Measurements from ENCODE around the gene LRRC10B.
A peak's percentile ranks its signal among the peaks of the same experiment; 100 is the strongest.

GRCh38 chr11:61460986-61461385 lies 47.6 kb upstream of the LRRC10B start:
- TF ChIP-seq CTCF (IDR thresholded peaks at IDR 0.05): peak; percentile 15
- no peak for TF ChIP-seq EZH2phosphoT487 (IDR thresholded peaks at IDR 0.05)
- TF ChIP-seq EZH2 (IDR thresholded peaks at IDR 0.05): no peak
